Measurements from ENCODE around the gene CNGA1.
A peak's percentile ranks its signal among the peaks of the same experiment; 100 is the strongest.
"Not testable (repeated sequence)": the region's sequence is repeated elsewhere in the genome, so short reads cannot be mapped to it uniquely, and the experiment has no call there.

CNGA1 gene

DNA sequence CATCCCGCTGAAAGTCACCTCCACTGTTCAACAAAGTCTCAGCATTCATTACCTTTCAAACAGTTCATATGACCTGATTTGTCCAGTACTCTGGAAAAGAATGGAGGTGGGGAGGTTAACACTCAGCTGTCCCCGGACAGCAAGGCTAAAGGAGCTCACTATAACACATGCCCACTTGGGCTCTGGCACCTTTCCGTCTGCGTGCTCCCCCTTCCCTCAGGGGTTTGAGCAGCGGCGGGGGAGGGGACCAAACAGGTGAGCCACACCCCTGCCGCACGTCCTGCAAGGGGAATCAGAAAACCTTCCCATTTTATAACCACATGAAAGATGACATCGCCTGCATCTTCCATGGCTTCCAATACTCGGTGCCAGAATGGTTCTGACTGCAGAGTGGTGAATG, 62.2 kb downstream of the CNGA1 start:
- no peak for DNase-seq

DNA sequence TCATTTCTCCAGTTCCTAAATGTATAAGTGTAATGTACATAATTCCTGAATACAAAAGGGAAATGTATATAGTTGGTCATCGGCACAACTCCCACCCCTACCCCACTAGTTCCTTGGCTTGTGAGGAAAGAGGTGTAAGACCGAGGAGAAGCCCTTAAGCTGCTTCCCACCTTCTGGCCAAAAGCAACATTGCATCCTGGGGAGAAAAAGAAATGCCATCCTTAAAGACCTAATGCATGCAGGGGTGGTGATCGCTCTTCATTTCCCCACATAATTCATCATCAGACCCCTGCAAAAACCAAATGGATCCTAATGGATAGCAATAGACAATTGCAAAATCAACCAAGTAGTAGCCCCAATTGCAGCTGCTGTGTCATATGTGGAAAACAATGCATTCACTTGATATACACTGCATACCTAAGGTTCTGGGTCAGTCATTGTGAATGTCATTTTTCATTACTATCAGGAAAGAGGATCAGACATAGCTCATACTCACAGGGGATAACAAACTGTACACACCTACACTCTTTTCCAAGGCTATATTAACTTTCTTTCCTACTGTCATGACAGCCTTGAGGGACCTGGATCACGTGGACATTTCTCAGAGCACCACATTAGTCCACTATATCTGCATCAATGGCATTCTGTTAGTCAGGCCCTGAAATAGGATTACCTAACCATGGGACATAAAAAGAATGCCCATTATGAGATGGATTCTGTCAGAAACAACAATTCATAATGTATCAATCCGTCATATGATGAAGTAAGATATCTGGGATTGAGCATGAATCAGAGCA, 70.4 kb downstream of the CNGA1 start:
- DNase-seq, result no peak

DNA sequence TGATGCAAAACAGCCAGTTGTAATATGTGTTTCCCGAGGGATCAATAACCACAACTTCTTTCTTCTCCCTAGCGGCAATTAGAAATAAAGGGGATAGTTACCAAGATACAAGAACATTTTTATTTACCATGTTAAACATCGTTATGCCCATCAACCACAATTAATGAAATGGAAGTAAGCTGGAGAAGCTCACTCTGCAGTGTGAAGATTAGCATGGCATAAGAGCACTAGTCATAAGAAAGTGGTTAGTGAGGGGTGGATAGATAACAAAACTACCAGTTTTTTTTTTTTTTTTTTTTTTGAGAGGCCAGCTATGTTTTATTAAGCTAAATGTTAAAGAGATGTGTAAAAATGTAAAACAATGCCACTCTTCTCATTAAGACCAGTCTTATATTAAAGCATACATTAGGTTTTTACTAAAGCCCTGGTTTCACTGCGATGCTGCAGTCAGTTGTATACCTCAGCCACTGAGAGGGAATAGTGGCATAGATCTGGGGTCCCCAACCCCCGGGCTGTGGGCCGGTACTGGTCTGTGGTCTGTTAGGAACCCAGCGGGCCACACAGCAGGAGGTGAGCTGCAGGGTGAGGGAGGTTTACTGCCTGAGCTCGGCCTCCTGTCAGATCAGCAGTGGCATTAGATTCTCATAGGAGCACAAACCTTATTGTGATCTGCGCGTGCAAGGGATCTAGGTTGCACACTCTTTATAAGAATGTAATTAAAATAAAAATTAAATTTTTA, 74.2 kb downstream of the CNGA1 start:
- no peak for DNase-seq

DNA sequence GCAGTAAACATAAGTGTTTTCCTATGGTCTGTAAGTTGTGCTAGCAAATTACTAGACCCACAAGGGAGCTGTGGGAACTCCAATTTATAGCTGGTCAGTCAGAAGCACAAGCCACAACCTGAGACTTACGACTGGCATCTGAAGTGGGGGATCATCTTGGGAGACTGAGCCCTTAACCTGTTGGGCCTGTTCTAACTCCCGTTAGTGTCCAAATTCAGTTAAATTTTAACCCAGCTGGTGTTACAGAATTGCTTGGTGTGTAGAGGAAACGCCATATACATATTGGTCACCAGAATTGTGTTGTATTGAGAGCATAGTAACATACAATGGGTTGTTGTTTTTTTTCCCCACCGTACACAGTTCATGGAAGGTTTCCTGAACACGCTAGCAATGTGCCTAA, 77.0 kb downstream of the CNGA1 start:
- DNase-seq, result no peak

DNA sequence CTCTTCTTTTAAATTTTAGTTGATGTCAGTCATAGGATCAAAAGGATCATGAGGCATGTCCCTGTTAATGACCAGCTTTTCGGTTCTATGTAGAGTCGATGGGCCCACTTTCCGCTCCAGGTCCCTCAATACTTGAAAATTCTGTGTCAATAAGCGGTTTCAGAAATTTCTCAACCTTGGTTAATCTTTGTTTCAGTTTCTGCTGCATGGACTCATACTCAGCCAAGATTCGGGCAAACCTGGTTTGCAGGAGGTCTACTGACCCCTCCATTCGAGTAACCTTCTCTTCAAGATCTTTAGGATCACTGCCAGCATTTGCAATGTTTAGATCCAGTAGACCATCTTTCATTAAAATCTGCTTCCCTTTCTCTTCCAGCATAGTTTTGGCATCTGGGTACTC, 80.1 kb downstream of the CNGA1 start:
- DNase-seq, result no peak

DNA sequence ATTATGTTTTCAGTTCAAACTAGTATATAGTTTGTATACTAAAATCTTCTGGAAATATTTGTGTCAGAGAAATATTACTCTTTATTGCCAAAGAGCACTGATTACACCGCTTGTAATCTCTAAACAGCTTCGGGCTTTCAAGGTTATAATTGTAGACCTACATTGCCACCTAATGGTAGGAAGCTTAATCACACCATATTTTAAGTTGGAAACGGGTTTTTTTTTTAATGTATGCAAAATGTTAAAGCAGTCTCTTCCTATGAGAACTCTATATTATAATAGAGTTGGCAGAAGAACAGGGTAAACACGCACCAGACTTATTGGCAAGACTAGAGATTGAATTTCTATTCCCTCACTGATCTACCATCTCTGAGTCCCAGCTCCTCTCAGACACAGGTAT, 82.6 kb downstream of the CNGA1 start:
- DNase-seq, result peak; percentile 52

DNA sequence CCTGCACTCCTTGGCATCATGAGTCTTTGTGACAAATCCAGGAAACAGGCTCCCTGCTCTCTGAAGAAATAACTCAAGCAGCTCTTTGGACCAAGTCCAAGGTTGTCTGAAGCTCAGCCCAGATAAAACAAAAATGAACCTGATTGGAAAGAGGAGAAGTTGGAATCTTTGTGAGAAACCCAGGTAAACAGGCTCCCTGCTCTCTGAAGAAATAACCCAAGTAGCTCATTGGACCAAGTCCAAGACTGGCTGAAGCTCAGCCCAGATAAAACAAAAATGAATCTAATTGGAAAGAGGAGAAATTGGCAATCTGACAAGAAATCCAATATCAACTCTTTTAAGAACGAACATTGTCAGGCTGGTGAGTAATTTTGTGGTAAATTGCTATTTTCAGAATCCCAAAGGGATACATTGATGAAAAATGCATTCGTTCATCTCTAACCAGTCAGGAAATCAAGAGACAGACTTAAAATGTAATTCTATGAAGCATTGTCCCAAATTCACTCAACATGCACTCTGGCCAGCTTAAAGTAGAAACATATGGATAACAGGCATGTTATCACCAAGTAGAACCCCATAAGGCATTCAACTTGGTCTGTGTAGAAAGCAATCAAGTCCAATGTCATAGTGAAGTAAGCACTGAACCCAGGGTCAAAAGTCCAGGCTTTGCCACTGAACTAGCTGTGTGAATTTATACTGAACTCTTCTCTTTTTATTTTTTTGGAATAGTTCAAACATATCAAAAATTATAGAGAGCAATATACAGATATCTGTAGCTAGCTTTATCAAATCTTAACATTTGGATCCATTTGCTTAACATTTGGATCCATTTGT, 85.3 kb downstream of the CNGA1 start:
- DNase-seq, result no peak

DNA sequence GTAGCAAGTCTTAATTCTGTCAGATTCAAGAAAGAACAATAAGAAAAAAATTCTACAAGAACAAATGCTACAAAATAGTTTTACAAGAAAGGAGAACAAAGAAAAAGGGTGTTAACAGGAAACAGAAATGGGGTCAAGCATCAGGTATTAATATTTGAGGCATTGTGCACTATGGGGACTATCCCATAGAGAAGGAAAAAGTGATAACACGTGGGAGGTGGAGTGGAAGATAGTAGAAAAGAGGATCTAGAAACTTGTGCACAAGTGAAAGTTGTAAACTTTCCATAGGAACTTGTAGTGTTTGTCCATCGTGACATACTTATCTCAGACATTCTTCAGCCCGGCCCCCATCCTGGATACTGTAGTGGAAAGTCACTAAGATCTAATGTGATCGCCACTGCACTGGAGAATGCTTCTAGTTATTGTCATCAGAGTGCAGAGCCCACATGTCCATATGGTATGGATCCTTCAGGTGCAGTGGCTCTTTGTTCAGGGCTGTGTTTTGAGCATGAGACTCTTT, 86.7 kb downstream of the CNGA1 start:
- no peak for DNase-seq

DNA sequence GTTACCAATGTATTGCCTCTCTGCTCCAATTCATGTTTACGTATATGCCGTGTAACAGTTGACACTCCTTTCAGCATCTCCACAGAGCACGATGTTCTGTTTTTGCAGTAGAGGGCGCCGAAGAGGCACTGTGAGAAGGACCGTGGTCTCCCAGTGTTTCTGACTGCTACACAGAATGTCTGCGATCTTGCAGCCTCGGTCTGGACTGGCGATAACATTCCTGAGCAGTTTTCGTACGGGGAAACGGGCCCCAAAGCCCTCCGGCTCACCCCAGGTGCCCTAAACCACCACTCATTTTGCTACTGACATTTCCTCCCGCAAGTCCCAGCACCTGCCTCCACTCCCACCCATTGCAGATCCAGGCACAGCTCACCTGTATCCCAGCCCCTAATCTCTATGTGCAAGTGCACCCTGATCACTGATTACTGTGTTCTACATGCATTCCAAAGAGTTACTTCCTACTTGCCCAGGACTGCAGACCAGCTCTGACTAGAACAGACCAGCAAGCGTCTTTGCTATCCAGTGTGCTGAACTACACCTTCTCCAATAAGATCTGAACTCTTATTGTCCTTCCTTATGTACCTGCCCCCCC, 89.7 kb downstream of the CNGA1 start:
- DNase-seq, result peak; percentile 59

DNA sequence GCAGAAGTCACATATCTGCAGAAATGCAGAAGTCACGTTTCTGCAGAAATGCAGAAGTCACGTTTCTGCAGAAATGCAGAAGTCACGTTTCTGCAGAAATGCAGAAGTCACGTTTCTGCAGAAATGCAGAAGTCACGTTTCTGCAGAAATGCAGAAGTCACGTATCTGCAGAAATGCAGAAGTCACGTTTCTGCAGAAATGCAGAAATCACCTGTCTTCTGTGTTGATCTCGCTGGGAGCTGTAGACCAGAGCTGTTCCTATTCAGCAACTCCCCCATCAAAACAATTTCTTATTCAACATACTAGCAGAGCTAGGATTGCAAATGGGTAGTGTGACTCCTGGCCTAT, 93.2 kb downstream of the CNGA1 start:
- not testable (repeated sequence) for DNase-seq

DNA sequence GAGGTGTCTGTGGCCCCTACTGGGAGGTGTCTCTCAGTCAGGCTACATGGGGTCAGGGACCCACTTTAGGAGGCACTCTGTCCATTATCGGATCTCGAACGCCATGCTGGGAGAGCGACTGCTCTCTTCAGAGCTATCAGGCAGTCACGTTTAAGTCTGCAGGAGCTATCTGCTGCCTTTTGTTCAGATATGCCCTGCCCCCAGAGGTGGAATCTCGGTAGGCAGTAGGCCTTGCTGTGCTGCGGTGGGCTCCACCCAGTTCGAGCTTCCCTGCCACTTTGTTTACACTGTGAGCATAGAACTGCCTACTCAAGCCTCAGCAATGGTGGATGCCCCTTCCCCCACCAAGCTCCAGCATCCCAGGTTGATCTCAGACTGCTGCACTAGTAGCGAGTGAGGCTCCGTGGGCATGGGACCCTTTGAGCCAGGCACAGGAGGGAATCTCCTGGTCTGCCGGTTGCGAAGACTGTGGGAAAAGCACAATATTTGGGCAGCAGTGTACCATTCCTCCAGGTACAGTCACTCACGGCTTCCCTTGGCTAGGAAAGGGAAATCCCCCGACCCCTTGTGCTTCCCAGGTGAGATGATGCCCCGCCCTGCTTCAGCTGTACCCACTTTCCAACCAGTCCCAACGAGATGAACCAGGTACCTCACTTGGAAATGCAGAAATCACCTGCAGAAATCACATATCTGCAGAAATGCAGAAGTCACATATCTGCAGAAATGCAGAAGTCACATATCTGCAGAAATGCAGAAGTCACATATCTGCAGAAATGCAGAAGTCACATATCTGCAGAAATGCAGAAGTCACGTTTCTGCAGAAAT, 93.8 kb downstream of the CNGA1 start:
- DNase-seq, result not testable (repeated sequence)

DNA sequence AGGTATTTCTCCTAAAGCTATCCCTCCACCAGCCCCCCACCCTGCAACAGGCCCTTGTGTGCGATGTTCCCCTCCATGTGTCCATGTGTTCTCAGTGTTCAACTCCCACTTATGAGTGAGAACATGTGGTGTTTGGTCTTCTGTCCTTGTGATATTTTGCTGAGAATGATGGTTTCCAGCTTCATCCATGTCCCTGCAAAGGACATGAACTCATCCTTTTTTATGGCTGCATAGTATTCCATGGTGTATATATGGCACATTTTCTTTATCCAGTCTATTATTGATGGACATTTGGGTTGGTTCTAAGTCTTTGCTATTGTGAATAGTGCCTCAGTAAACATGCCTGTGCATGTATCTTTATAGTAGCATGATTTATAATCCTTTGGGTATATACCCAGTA, 99.3 kb downstream of the CNGA1 start:
- DNase-seq, result not testable (repeated sequence)

DNA sequence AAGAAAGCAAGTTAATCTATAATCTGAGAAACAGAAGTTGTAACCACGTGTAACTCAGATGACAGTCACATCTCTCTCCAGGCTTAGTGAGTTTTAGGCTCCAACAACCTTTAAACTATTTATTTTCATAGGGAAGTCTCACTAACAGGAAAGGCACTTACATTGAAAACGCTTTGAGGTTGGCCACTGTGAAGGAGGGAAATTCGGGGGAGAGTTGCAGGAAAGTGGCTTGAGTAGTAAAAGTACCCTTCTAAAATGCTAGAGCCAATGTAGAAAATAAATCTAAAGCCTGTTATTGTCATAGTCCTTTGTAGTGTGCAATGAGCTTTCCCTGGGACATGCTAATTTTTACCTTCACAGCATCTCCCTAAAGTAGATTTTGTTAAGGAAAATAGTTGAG, 101.1 kb downstream of the CNGA1 start:
- DNase-seq, result no peak

DNA sequence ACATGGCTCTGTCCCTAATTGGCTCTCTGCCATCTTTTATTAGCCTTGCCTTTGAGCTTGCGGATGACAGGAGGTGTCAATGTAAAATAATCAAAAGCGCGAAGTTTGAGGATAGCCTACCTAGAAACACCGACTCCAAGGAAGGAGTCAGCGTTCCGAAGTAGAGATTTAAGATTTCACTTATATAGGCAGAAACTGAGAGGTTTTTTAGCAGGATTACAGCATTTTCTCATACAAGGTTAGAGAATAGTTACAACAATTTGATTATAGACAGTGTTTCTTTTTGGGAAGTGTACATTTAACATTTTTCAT, 101.6 kb downstream of the CNGA1 start:
- DNase-seq, result no peak

DNA sequence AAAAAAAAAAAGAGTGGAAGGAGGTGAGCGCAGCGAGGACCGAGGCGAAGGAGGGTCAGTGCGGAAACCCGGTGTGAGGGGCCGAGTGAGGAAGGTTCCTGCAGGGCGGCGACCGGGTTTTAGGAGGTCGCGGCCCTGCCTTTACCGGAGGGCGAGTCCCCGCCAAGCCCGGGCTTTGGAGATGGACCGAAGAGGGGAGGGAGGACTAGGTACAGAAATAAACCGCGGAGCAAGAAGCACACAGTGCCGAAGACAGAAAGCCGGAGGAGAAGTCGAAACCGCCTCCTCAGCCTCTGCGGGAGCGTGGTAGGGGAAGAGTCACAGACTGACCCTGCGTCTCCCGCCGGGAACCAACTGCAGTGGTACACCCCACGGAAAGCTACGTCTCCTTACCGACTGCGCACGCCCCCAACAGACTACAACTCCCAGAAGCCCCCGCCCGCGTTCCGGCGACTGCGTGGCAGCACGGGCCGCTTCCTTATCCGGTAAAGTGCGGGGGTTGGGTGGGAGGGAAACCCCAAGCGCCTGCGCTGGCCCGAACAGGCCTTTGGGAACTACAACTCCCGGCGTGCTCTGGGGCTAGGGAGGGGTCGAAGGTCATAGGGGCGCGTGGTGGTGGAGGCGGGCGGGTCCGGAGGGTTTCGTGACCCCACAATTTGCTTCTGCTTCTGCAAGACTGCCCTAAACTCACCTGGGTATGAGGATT, 102.1 kb downstream of the CNGA1 start, which contains the start of gene NFXL1:
TSS of gene NFXL1 (minus strand) at position 364 of the 706 bp plus-strand sequence. CDS start 380 bp downstream, outside the sequence.
- peak; percentile 95 for DNase-seq

DNA sequence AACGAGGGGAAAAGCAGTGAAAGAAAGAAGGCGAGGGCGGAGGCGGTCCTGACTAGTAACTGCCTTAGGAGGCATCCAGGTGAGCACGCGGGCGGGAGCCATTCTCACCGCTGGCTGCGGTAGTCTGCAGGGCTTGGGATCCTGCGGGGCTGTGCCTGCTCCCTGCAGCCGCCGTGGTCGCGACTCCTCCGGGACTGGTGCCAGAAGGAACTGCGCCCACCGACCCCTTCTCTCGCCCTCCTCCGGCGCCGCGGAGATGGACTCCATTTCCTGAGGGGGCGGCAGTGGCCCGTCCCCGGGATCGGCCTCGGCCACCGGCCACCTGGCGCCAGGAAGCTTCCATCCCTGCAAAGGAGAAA, 102.6 kb downstream of the CNGA1 start:
- peak; percentile 25 for DNase-seq

DNA sequence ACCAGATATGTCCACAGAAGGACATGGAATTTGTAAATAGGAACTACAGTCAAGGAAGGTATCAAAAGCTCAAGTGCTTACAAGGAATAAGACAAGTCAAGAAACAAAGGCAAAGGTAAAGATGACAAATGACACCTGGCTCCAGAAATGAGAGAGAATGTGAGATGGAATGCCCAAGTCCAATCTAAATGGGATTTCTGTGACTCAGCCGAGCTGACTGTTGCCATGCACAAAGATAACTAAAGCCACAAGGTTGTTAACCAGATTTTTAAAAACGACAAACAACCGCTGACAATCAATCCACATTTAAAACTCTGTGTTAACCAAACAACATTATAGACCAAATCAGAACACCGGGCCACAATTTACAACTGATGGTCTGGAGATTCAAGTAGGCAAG, 103.2 kb downstream of the CNGA1 start:
- no peak for DNase-seq

DNA sequence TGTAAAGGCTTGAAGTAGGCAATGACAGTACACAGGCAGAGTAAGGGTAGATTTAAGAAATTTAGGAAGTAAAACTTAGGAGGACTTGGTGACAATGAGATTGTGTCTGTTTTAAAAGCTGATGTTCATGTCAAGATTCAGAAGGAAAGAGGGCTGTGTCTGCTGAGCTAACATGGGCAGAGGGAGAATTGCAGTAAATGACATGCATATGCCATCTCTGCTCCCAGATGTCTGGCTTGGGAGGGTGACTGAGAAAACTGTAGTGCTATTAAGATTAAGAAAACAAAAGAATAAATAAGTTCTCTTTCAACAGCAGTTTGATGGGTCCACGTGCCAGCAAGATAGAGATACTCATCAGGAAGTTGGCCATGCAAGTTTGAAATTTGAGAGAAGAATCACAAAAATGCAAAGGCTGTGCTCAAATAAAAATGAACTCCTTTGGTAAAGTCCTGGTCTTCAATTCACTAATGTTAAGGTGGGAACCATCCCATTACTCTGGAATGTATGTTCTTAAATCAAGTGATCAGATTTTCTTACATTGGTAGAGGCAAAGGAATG, 109.3 kb downstream of the CNGA1 start:
- DNase-seq, result no peak

DNA sequence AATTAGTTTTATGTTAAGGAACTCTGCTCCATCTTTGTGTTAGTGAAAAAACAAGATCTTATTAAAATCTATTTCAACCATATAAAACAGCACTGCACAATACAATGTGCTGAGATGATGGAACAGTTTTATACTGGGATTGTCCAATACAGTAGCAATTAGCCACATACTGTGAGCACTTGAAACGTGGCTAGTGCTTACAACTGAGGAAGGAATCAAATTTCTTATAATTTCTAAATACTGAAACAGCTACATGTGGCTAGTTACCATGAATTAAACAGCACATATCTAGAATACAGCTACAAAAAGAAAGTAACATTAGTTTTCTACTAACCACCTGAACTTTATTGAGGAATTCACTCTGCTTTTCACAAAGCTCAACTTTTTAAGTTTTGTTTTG, 116.8 kb downstream of the CNGA1 start:
- DNase-seq, result no peak

DNA sequence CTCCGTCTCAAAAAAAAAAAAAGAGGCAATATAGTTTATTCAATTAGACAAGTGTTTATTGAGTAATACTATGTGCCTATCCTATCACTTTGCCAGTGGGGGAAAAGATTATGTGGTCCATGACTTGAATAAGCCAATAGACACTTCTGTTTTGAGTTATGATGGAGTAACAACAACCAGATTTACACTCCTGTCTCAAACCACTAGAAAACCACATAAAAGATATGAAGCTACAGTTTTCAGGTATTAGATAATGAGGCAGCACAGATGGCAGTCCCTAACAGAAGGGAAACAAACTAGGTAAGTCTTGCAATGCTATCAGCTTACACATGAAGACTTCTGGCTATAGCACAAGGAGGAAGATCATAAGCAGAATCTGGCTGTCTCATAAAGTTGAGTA, 124.6 kb downstream of the CNGA1 start:
- DNase-seq, result no peak

Data from CD4-positive, alpha-beta T cell treated with Interleukin-12 subunit alpha and Interleukin-12 subunit beta, for 1 hour (primary cell).